MM.1S (cell line): ENCODE results near the gene MIEN1.
A peak's percentile ranks its signal among the peaks of the same experiment; 100 is the strongest.

Experiments
- DNase-seq: peaks from one replicate; pipeline ENCODE4 v3.0.0-alpha.2; 2015
- H2AFZ ChIP-seq: fragments of 300-600 bp; sonication (generic); 2 replicates; pipeline ENCODE4 v1.6.0; 2016; ENCODE audit warnings: antibody characterized with exemption, low read length
- H3F3A ChIP-seq: fragments of 300-600 bp; sonication (generic); 2 replicates; pipeline ENCODE4 v1.6.1; 2016; ENCODE audit warnings: mild to moderate bottlenecking, antibody characterized with exemption, low read length, moderate library complexity, mixed read lengths; ENCODE audit not compliant: insufficient read depth
- H3K27ac ChIP-seq: fragments of 300-600 bp; sonication (generic); 2 replicates; pipeline ENCODE4 v1.5.1; 2016; ENCODE audit warnings: mild to moderate bottlenecking, low read length
- H3K27me3 ChIP-seq: fragments of 300-600 bp; sonication (generic); replicated peaks from 2 replicates; pipeline ENCODE4 v1.6.0; 2016; ENCODE audit warnings: low read length; ENCODE audit not compliant: insufficient read depth
- H3K36me3 ChIP-seq: fragments of 300-600 bp; sonication (generic); replicated peaks from 2 replicates; pipeline ENCODE4 v1.6.1; 2016; ENCODE audit warnings: mild to moderate bottlenecking, low read length, mixed read lengths; ENCODE audit not compliant: insufficient read depth
- H3K4me1 ChIP-seq: fragments of 300-600 bp; sonication (generic); 2 replicates; pipeline ENCODE4 v1.6.1; 2016; ENCODE audit warnings: low read length, mixed read lengths
- H3K4me2 ChIP-seq: fragments of 300-600 bp; sonication (generic); 2 replicates; pipeline ENCODE4 v1.6.0; 2016; ENCODE audit warnings: low read depth, low read length
- H3K4me3 ChIP-seq: fragments of 300-600 bp; sonication (generic); 2 replicates; pipeline ENCODE4 v1.5.1; 2016; ENCODE audit warnings: low read length, mixed read lengths
- H3K79me2 ChIP-seq: fragments of 300-600 bp; sonication (generic); 2 replicates; pipeline ENCODE4 v1.6.1; 2016; ENCODE audit warnings: mixed run types, low read length, mixed read lengths
- H3K9ac ChIP-seq: fragments of 300-600 bp; sonication (generic); 2 replicates; pipeline ENCODE4 v1.6.1; 2016; ENCODE audit warnings: low read length, mixed read lengths
- H3K9me2 ChIP-seq: fragments of 300-600 bp; sonication (generic); replicated peaks from 2 replicates; pipeline ENCODE4 v1.6.1; 2016; ENCODE audit warnings: mild to moderate bottlenecking, low read length, mixed read lengths; ENCODE audit not compliant: insufficient read depth
- H3K9me3 ChIP-seq: fragments of 300-600 bp; sonication (generic); replicated peaks from 2 replicates; pipeline ENCODE4 v1.6.1; 2016; ENCODE audit warnings: mild to moderate bottlenecking, low read length, mixed read lengths; ENCODE audit not compliant: insufficient read depth
- H4K20me1 ChIP-seq: fragments of 300-600 bp; sonication (generic); 2 replicates; pipeline ENCODE4 v1.6.1; 2016; ENCODE audit warnings: mild to moderate bottlenecking, low read length, moderate library complexity, mixed read lengths; ENCODE audit not compliant: insufficient read depth
- EZH2 ChIP-seq: fragments of 300-600 bp; sonication (generic); optimal IDR thresholded peaks from 2 replicates; pipeline ENCODE3; 2017; ENCODE audit warnings: low read depth, mild to moderate bottlenecking, antibody characterized with exemption, low read length, mixed read lengths
- EZH2phosphoT487 ChIP-seq: fragments of 300-600 bp; sonication (generic); IDR thresholded peaks from 2 replicates; pipeline ENCODE4 v1.6.1; 2018; ENCODE audit warnings: antibody characterized with exemption, low read length
- TF ChIP-seq, protein P1 (sequence below): fragments of 300-600 bp; sonication (generic); IDR thresholded peaks from 2 replicates; pipeline ENCODE4 v1.5.1; 2016; ENCODE audit warnings: antibody characterized with exemption, low read length, mixed read lengths

MIEN1 gene

DNA sequence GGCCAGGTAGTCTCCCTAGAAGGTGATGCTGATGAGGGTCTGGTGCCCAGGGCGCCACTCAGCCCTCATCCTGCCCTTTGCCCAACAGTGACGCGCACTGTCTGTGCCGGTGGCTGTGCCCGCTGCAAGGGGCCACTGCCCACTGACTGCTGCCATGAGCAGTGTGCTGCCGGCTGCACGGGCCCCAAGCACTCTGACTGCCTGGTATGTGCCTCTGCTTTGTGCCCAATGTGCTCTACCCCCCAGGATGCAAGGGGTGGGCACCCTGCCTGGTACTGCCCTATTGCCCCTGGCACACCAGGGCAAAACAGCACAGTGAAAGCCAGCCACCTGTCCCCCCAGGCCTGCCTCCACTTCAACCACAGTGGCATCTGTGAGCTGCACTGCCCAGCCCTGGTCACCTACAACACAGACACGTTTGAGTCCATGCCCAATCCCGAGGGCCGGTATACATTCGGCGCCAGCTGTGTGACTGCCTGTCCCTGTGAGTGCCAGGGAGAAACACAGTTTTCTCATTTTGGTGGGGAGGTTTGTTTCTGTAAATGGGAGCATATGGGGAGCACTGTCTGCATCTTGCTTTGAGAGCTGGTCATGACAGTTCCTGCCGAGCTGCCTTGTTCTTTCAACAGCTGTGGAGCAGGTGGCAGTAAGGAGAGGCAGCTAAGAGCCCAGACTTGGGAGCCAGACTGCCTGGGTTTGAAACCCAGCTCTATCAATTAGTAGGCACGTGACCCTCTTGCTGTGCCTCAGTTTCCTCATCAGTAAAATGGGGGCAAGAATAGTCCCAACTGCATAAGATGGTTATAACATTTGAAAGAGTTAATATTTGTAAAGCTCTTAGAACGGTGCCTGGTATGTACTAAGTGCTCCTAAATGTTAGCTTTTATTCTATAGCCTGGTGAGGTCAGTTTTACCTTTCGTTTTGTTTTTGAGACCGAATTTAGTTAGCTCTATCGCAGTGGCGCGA is 20.1 kb downstream of the MIEN1 start:
- H3K9me2 ChIP-seq = no peaks in the 10 kb centered on the region

DNA sequence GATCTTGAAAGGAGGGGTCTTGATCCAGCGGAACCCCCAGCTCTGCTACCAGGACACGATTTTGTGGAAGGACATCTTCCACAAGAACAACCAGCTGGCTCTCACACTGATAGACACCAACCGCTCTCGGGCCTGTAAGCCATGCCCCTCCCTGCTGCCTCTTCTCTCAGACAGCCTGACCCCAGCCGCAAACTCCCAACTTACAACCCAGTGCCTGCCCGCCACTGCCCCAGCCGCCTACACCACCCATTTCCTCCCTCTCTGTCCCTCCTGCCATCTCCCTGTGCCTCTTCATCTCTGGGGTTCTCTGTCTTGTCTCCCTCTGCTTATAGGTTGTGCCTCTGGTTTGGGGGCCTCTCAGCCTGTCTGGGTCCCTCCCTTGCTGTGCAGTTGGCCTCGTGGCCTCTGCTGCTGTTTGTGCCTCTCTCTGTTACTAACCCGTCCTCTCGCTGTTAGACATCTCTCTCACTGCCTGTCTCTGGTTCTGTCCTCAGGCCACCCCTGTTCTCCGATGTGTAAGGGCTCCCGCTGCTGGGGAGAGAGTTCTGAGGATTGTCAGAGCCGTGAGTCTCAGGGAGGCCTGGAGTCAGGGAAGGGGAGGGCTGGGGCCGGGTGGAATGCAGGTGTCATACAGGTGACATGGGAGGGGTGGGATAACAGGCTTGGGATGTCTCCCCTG is 20.9 kb downstream of the MIEN1 start:
- H3K4me3 ChIP-seq = no peak overlapping the region
- no peaks in the 10 kb centered on the region for H3K9me2 ChIP-seq
- TF ChIP-seq EZH2 (no peak), EZH2phosphoT487 (no peak)
- no peaks in the 10 kb centered on the region for H3F3A ChIP-seq
- no peaks in the 10 kb centered on the region for H3K9me3 ChIP-seq
- no peaks in the 10 kb centered on the region for H4K20me1 ChIP-seq
- H3K27me3 ChIP-seq = no peaks in the 10 kb centered on the region
- no peak overlapping the region for H3K27ac ChIP-seq
- peaks cover 10% of the 10 kb centered on the region for H3K4me1 ChIP-seq
- H2AFZ ChIP-seq = no peak overlapping the region
- H3K79me2 ChIP-seq = no peaks in the 10 kb centered on the region
- H3K9ac ChIP-seq = no peak overlapping the region
- no peaks in the 10 kb centered on the region for H3K36me3 ChIP-seq
- no peak overlapping the region for H3K4me2 ChIP-seq
- no peak for DNase-seq

More for the DNA sequence above, 20.1 kb downstream of the MIEN1 start:
- Histone ChIP-seq H3K27ac (no peak overlapping the region), H3K9me3 (no peaks in the 10 kb centered on the region), H3F3A (no peaks in the 10 kb centered on the region), H2AFZ (no peak overlapping the region), H3K4me2 (no peak overlapping the region), H3K27me3 (no peaks in the 10 kb centered on the region), H3K9ac (no peak overlapping the region), H4K20me1 (no peaks in the 10 kb centered on the region), H3K4me3 (no peak overlapping the region), H3K4me1 (peaks cover 10% of the 10 kb centered on the region), H3K36me3 (no peaks in the 10 kb centered on the region), H3K79me2 (no peaks in the 10 kb centered on the region)
- DNase-seq = no peak
- no peak for TF ChIP-seq EZH2phosphoT487
- TF ChIP-seq, protein P1, sequence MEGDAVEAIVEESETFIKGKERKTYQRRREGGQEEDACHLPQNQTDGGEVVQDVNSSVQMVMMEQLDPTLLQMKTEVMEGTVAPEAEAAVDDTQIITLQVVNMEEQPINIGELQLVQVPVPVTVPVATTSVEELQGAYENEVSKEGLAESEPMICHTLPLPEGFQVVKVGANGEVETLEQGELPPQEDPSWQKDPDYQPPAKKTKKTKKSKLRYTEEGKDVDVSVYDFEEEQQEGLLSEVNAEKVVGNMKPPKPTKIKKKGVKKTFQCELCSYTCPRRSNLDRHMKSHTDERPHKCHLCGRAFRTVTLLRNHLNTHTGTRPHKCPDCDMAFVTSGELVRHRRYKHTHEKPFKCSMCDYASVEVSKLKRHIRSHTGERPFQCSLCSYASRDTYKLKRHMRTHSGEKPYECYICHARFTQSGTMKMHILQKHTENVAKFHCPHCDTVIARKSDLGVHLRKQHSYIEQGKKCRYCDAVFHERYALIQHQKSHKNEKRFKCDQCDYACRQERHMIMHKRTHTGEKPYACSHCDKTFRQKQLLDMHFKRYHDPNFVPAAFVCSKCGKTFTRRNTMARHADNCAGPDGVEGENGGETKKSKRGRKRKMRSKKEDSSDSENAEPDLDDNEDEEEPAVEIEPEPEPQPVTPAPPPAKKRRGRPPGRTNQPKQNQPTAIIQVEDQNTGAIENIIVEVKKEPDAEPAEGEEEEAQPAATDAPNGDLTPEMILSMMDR = no peak
- no peak for TF ChIP-seq EZH2

DNA sequence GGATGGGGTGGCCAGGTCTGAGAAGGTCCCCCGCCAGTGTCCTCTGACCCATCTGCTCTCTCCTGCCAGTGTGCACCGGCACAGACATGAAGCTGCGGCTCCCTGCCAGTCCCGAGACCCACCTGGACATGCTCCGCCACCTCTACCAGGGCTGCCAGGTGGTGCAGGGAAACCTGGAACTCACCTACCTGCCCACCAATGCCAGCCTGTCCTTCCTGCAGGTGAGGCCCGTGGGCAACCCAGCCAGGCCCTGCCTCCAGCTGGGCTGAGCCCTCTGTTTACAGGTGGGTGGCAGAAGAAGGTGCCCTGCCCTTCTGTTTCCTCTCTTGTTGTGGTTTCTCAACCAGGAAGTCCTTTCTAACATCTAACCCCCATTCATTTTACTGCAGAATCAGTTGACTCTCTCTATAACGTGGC is 23.4 kb downstream of the MIEN1 start:
- no peaks in the 10 kb centered on the region for H3K36me3 ChIP-seq
- no peaks in the 10 kb centered on the region for H3K9me2 ChIP-seq
- H3K27ac ChIP-seq = no peak overlapping the region
- DNase-seq = peak; percentile 46
- TF ChIP-seq, protein P1 = no peak
- TF ChIP-seq EZH2phosphoT487 (no peak), EZH2 (no peak)
- no peaks in the 10 kb centered on the region for H3K79me2 ChIP-seq
- H3F3A ChIP-seq = no peaks in the 10 kb centered on the region
- H4K20me1 ChIP-seq = no peaks in the 10 kb centered on the region
- H3K4me2 ChIP-seq = no peak overlapping the region
- H3K9me3 ChIP-seq = no peaks in the 10 kb centered on the region
- no peak overlapping the region for H3K9ac ChIP-seq
- no peak overlapping the region for H3K4me3 ChIP-seq
- peak overlapping the region; percentile 68 for H2AFZ ChIP-seq
- H3K27me3 ChIP-seq = no peaks in the 10 kb centered on the region
- H3K4me1 ChIP-seq = peaks cover 27% of the 10 kb centered on the region
